Fibroblast of villous mesenchyme (primary cell): ENCODE results near the gene RAMP3. TPM values are rescaled to one million over a fixed set of nuclear protein-coding genes. Genes with fewer than 3 reads are reported as not detected.

Source experiments
- DNase-seq: peaks from one replicate; pipeline ENCODE4 v3.0.0-alpha.2; 2010; ENCODE audit warnings: low read depth
- H3K4me3 ChIP-seq: 2 replicates; pipeline ENCODE4 v1.5.1; 2011; ENCODE audit warnings: low read depth, mild to moderate bottlenecking, low read length
- CTCF ChIP-seq: IDR thresholded peaks from 2 replicates; pipeline ENCODE4 v1.5.1; 2012; ENCODE audit warnings: low read depth, mild to moderate bottlenecking, low read length; ENCODE audit not compliant: insufficient read depth
- total RNA-seq: library from RNA; depleted of rRNA; stranded (reverse); fragments of >200 nt; gene quantifications from 2 replicates; pipeline ENCODE4 v1.2.3, GENCODE V29; 2012

The RAMP3 gene
- total RNA-seq, 1 donor: not detected

GRCh38 chr7:45143616-45144015 is 14.0 kb upstream of the RAMP3 start:
- DNase-seq: no peak
- H3K4me3 ChIP-seq: no peak overlapping the region
- no peak for TF ChIP-seq CTCF

DNA sequence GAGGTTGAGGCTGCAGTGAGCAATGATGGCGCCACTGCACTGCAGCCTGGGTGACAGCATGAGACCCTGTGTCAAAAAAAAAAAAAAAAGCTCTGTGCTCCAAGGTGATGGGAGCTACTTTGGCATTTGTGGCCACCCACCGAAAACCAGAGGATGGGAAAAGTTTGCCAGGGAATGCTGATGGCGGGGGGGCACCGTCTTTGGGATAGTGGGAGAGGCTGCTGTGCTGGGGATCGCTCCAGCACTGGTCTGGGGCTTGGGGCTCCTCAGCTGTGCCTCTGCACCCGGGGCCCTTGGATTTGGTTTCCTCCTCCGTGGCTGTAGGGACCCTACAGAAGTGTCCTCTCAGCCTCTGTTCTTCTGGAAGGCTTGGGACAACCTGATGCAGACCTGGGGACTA is 11.7 kb upstream of the RAMP3 start:
- no peak for DNase-seq
- no peak overlapping the region for H3K4me3 ChIP-seq
- no peak for TF ChIP-seq CTCF

DNA sequence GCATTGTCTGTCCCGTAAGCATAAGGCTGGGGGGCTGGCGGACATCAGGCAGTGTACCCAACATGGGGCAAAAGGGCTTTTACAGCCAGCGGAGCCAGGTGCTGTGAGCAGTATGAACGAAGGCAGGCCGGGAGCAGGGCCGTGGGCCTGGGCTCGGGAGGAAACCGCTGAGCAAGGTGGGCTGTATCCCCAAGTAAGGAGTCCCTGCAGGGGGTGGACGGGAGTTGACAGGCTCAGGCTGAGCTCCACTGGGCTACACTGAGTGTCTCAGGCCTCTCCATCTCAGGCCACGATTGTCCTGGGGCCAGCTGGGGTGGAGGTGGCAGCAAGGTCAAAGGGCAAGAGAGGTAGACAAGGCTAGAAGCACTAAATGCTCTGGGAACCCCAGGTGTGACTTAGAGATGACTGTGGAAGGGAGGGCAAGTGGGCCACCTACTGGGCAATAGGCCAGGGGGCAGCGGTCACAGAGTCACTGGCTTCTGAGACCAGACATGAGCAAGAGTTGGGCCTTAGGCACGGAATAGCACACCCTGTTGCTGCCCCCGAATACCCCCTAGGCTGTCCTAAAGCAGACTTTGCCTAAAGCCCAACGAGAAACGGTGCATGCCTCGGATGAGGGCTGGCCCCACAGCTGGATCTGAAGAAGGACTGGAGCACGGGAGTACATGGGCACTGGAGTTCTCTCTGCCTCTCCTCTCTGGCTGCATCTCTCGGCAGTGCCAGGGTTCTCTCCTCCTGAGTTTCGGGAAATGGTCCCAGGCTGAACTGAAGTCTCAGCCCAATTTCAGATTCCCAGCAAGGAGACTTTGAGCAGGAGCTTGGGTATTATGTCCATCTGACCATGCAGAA is 10.8 kb upstream of the RAMP3 start:
- no peak for DNase-seq
- no peak overlapping the region for H3K4me3 ChIP-seq
- no peak for TF ChIP-seq CTCF

DNA sequence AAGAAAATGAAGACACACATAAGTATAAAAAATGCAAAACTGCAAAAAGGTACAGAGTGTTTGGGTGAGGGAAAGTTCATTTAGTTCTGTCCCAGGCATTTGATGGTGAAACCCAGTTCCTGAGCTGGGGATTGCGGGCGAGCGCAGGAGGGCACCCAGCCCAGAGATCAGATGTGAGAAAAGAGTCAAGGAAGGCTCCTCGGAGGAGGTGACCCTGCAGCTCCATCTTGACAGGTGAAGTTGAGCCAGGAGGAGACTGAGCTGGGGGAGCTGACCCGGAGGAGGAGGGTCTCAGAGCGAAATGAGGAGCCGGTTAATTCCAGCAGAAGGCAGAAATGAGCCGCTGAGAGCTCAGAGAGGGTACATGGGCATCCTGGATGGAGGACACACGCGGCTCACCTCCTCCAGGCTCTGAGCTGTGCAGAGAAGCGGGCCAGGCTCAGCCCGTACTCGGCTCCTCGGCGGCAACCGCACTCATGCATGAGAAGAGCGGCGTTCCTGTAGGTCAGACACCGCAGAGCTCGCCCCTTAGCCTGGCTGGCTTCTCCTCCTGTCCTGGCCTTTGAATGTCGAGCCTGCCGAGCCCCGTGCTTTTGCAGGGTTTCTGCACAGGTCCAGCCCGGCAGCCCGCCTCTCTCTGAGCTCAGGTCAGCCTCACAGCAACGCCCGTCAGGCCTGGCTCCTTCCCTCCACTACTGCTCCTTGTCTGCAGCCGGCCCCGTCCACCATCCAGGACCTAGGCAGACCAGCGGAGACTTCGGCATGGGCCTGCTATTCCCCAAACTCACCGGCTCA is 9.5 kb upstream of the RAMP3 start:
- no peak for TF ChIP-seq CTCF
- DNase-seq: no peak
- no peak overlapping the region for H3K4me3 ChIP-seq

GRCh38 chr7:45148653-45148973 is 9.0 kb upstream of the RAMP3 start:
- H3K4me3 ChIP-seq: no peak overlapping the region
- no peak for DNase-seq
- no peak for TF ChIP-seq CTCF

DNA sequence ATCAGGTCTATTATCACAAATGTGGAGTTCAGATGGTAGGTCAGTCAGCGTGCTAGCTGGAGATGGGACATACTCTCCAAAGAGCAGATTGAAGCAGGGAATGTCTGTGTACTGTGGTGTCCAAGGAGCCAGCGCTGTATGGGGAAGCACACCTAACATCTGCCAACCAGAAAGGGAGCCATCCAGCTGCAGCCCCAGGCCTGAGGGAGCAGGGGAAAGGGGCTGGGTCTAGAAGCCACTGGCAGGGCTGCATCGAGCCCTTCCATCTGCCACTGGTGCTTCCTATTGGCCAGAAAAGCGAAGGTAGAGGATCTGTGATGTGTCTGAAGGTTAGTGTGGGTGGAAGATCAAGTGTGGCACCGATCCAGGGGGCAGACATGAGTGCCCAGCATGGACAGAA is 8.0 kb upstream of the RAMP3 start:
- TF ChIP-seq CTCF: no peak
- no peak for DNase-seq
- H3K4me3 ChIP-seq: no peak overlapping the region
